Gastroesophageal sphincter (tissue), 3 donors: ENCODE data around the gene SERPINB5.

Experiments
- EP300 ChIP-seq: sonication (generic); formaldehyde crosslinking; IDR thresholded peaks from one replicate; pipeline ENCODE4 v1.6.1; 2017; ENCODE audit warnings: antibody characterized with exemption, mild to moderate bottlenecking
- POLR2A ChIP-seq, 2 donors: fragments of 450-650 bp; IDR thresholded peaks; one replicate each; pipeline ENCODE4 v1.6.1; 2017; ENCODE audit warnings: antibody characterized with exemption in 2 of 2, mild to moderate bottlenecking in 2 of 2, moderate library complexity in 1 of 2
- TF ChIP-seq, protein P1 (sequence below), 4 experiments: fragments of 200-600 bp in 2 of 4; fragments of 450-650 bp in 2 of 4; sonication (generic) in 1 of 4; IDR thresholded peaks; one replicate each; pipeline ENCODE4 v1.5.1; 2017 to 2019; ENCODE audit warnings: antibody characterized with exemption in 4 of 4, mild to moderate bottlenecking in 2 of 4, moderate library complexity in 2 of 4

DNA sequence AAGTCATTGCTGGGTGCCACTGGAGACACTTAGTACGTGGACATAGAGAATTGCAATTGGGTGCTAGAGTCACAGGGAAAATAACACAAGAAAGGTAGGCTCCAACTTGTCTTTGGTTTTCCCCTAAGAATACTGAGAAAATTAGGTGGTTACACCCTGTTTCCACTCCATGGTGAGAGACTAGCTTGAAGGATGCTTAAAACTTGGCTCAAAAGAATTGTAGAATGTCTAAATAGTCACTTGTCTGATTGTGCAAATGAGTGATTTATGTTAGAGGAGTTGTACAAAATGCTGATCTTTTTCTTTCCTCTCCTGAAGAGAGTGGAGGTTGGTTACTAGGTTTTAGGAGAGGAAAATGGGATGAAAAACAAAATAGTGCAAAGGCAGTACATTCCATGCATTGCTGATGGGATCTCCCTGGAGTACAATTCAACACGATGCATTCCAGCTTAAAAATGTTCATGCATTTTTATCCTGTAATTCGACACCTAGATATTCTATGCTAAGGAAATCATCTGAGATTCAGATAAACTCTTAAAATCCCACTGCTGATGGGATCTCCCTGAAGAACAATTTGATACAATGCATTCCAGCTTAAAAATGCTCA, 63.2 kb downstream of the SERPINB5 start:
- TF ChIP-seq POLR2A (IDR thresholded peaks at IDR 0.05) (no peak), EP300 (no peak)
- TF ChIP-seq, protein P1, sequence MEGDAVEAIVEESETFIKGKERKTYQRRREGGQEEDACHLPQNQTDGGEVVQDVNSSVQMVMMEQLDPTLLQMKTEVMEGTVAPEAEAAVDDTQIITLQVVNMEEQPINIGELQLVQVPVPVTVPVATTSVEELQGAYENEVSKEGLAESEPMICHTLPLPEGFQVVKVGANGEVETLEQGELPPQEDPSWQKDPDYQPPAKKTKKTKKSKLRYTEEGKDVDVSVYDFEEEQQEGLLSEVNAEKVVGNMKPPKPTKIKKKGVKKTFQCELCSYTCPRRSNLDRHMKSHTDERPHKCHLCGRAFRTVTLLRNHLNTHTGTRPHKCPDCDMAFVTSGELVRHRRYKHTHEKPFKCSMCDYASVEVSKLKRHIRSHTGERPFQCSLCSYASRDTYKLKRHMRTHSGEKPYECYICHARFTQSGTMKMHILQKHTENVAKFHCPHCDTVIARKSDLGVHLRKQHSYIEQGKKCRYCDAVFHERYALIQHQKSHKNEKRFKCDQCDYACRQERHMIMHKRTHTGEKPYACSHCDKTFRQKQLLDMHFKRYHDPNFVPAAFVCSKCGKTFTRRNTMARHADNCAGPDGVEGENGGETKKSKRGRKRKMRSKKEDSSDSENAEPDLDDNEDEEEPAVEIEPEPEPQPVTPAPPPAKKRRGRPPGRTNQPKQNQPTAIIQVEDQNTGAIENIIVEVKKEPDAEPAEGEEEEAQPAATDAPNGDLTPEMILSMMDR (IDR thresholded peaks at IDR 0.05) = no peak
